Left forelimb (tissue), 1 donor: Measurements from ENCODE around the gene ABCB8.
A peak's percentile ranks its signal among the peaks of the same experiment; 100 is the strongest.
"Not testable (repeated sequence)": the region's sequence is repeated elsewhere in the genome, so short reads cannot be mapped to it uniquely, and the experiment has no call there.

Source experiments
- DNase-seq: peaks from one replicate; pipeline ENCODE4 v3.0.0-alpha.2; 2018; ENCODE audit warnings: low spot score

ABCB8 gene

DNA sequence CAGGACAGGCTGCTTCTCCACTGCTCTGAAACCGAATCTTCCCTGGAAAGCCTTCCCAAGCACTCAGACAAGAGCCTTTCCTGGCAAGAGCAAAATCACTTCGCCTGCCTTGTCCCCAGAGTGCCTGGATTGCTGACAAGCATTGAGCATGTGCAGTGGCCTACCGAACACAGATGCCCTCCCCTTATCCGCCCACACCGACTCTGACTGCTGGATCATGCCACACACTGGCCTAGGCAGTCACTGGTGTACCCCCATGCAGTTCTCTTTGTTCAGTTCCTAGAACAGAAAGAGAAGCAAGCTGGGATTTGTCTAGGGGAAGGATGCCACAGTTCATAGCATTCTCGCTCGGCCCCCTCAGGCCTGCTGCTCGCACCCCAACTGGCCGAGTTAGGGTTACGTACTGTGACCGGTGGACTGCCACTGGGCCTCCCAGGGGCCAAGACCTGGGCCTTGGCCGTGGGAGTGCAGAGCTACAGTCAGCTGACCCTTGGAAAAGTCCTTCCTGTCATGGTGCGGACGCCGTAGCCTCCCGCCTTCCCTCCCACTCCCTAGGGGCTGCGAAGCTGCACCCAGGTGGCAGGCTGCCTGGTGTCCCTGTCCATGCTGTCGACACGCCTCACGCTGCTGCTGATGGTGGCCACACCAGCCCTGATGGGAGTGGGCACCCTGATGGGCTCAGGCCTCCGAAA lies 6.9 kb downstream of the ABCB8 start:
- no peak for DNase-seq

DNA sequence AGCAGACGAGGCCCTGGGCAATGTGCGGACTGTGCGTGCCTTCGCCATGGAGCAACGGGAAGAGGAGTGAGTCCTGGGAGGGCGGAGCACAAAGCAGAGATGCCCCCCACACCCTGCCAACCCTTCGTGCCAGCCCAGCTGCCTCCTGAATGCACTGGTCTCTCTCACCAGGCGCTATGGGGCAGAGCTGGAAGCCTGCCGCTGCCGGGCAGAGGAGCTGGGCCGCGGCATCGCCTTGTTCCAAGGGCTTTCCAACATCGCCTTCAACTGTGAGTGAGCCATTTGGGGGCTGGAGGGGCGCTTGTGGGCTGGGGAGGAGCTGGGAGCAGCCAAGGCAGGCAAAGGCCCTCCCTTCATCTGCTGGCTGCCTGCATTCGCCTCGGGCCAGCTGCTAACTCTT lies 7.7 kb downstream of the ABCB8 start:
- no peak for DNase-seq

DNA sequence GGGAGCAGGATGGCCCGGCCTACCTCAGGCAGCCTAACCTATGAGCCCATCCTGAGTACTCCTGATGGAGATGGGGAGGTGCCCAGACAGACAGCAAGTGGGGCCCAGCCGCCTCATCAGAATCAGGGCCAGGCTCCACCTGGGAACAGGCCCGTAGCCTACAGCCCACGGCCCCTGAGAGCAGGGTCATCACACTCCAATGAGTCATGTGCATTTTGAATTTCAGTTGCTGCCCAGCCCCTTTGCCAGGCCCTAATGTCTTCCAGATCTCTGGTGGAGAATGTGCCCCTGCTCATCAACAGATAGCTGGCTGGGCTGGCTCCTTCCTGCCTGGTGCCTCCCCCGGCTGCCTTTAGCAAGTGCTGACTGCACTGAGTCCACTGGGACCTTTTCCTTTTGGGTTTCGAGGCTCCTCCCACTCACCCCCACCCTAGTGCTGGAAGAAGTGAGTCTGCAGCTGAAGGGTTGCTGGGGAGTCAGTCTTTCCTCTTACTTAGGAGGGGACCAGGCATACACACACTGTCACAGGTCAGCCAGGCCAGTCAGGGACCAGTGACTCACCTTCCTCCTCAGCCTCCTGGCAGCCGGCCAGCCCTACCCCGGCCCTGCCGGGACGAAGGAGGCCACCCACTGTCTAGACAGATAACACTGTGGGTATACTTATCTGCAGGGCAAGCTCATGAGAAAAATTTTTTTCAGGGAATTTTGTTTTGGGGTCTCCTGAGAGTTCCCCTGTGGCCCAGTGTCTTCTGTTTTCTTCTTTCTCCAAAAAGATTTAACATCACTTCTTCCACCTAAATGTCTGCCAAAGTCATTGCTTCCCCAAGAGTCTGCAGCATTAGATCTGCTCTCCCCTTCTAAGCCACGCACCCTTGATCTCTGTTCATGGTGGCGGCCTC lies 10.9 kb downstream of the ABCB8 start:
- no peak for DNase-seq

DNA sequence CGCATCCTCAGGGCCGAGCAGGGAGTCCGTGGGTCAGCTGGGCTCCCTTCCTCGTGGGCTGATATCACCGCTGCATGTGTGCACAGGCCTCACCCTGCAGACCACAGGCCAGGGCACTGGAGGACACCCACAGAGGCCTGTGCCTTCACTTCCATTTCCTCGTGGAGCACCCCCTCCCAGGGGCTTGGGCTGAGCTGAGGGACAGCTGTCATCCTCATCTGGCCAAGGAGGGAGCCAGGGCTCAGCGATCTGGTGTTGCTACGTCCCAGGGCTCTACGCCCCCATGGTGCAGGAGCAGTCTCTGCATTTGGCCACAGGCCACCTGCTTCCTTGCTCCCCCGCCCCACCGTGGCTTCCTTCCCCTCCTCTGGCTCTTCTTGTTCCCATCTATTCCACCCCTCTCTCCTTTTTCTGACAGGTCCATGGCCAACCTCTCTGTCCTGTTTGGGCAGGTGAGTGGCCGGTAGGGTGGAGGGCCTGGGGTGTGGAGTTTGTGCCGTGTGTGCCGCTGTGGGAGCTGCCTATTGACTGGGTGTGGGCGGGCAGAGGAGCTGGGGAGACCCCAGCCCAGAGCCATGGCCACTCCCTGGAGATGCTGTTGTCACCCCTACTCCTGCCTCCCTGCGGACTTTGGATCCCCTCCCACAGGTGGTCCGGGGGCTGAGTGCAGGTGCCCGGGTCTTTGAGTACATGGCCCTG lies 11.7 kb downstream of the ABCB8 start:
- no peak for DNase-seq

DNA sequence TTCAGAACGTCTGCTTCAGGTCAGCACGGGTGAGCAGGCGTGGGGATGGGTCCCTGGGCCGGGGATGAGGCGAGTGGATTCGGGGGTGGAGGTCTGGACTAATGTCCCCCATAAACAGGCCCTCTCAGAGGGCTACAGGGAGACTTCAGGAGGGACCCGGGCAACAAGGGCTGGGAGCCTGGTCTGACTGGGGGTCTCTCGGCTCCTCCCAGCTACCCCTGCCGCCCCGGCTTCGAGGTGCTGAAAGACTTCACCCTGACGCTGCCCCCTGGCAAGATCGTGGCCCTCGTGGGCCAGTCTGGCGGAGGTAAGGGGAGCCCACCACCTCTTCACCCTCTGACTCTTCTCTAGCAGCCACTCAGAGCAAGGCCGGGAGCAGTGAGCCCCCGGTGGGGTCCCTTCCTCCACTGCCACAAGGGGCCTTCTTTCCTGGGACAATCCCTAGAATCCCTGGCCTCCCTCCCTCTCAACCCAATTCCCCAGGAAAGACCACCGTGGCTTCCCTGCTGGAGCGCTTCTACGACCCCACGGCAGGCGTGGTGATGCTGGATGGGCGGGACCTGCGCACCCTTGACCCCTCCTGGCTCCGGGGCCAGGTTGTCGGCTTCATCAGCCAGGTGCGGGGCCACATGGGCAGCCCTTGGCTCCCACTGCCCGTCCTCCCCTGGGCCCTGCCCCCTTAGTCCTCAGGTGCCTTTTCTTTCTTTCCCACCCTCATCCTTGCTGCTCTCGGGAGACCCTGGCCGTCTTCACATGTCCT lies 12.5 kb downstream of the ABCB8 start:
- DNase-seq = no peak

DNA sequence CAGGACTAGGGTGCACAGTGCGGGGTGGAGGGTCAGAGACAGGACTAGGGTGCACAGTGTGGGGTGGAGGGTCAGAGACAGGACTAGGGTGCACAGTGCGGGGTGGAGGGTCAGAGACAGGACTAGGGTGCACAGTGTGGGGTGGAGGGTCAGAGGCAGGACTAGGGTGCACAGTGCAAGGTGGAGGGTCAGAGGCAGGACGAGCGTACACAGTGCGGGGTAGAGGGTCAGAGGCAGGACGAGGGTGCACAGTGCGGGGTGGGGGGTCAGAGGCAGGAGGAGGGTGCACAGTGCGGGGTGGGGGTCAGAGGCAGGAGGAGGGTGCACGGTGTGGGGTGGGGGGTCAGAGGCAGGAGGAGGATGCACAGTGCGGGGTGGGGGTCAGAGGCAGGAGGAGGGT lies 15.2 kb downstream of the ABCB8 start:
- not testable (repeated sequence) for DNase-seq

DNA sequence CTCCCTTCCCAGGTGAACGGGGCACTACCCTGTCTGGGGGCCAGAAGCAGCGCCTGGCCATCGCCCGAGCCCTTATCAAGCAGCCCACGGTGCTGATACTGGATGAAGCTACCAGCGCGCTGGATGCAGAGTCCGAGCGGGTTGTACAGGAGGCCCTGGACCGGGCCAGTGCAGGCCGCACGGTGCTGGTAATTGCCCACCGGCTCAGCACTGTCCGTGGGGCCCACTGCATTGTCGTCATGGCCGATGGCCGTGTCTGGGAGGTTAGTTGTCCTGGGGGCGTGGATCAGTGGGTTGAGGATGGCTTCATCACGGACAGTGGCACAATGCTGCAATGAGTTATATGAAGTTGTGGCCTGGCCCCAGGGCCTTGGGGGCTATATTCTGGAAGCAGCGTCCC lies 15.7 kb downstream of the ABCB8 start:
- DNase-seq = no peak

DNA sequence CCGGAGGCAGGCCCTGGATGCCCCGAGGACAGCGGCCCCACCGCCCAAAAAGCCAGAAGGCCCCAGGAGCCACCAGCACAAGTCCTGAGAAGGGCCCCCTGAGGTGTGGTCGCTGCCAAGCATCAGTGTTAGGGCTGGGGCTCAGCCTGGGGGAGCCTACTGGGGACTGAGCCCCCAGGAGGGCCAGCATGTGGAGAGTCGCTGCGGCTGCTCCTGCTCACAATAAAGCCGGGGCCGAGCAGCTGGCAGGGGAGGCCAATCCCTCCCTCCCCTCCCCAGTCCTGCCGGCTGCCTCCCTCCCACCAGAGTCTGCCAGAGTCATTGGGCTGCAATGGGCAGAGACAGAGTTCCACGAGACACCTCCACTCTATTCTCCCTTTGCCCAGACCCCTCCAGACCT lies 17.0 kb downstream of the ABCB8 start:
- no peak for DNase-seq

DNA sequence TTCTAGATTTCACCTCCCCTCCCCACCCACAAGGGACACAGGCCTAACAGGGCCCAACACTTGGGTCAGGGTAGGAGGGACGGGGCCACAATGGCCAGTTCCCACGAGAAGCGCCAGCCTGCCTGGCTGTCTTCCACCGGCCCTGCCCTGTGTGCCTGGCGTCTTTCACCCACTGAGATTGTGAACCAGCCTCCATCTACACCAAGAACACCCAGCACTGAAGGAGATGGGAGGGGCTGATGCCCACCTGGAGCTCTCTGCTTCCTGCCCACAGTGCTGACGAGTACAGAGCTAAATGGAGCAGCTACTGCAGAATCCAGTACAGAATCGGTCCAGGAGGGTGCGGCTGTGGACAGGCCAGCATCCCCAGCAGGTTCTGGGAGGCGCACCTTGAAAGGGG lies 17.7 kb downstream of the ABCB8 start:
- no peak for DNase-seq

DNA sequence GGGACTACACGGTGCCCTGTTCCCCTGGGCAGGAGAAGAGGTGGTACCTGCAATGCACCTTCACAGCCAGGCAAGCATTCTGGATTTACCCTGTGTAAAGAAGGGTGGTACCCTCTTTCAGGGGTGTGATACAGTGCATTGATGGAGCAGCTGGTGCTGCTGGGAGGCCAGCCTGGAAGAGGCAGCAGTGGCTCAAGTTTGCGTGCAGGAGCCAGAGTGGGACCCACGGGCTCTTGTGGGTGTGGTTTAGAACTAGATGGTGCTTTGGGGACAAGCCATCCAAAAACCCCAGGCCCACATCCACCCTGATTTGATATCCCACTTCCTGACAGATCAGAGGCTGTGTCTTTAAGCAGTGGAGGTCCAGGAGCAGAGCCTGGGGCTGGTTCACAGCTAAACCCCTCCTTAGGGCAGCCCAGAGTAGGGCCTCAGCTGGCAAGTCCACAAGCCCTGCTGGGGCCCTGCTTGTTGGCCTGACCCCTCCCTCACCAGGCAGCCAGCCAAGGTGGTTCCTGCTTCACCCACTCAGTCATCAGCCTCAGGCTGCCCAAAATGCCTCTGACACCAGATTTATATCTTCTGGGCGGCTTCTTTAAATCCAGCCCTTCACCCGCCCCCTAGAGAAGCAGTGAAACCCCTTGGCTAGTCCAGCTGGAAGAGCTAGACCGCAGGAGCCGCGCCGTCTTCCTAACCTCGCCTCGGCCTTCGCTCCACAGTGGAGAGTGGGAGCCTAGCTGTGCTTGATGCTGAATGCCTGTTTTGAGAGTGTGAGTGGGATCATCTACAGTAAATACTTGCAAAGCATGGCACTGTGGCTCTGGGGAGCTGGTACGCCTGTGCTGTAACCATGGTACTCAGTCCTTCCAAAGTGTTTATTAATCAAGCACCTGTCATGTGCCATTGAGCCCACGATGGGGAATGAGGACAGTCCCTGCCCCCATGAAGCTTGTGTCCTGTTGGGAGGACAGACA lies 18.6 kb downstream of the ABCB8 start:
- no peak for DNase-seq

DNA sequence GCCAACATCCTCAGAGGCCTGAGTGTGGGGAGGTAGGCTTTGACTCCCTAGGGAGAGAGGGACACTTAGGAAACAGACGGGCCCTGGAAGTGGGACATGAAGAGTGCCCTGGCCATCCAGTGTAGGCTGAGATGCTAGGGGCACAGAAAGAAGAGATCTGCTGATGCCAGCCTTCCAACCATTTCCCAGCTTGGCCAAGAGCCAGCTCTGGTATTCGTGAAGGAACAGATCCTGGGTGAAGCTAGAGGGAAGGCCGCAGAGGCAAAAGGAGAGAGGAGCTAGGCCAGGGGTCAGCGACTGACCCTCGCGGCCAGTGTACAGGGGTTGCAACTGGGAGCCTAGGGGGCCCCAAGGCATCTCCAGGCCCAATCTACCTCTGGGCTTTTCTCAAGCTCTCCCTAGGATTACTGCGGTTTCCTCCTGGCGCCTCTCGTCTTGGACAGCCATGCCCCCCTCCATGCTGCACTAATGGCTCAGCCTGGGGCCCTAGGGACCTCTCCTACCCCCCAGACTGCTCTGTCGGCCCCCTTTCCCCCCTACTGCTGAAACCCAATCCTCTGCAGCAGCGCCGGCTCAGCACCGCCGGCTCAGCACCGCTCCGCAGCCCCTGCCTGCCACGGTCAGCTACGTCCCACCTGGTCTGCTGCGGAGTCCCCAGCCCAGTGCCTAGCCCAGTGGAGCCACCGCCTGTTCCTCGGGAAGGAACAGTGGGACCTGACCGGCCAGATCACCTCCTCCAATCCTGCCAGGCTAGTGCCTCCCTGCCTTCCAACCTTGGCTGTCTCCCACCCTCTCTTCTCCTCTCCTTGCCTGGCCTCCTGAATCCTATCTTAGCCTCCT lies 19.9 kb downstream of the ABCB8 start, which contains the start of gene ASIC3:
Gene ASIC3, plus strand, starts transcription at position 556 of the 840 bp plus-strand sequence. CDS start 355 bp downstream, outside the sequence.
- no peak for DNase-seq

DNA sequence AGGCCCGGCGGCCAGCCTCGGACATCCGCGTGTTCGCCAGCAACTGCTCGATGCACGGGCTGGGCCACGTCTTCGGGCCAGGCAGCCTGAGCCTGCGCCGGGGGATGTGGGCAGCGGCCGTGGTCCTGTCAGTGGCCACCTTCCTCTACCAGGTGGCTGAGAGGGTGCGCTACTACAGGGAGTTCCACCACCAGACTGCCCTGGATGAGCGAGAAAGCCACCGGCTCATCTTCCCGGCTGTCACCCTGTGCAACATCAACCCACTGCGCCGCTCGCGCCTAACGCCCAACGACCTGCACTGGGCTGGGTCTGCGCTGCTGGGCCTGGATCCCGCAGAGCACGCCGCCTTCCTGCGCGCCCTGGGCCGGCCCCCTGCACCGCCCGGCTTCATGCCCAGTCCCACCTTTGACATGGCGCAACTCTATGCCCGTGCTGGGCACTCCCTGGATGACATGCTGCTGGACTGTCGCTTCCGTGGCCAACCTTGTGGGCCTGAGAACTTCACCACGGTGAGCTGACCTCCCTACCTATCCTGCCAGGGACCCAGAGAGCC lies 20.7 kb downstream of the ABCB8 start:
- no peak for DNase-seq

DNA sequence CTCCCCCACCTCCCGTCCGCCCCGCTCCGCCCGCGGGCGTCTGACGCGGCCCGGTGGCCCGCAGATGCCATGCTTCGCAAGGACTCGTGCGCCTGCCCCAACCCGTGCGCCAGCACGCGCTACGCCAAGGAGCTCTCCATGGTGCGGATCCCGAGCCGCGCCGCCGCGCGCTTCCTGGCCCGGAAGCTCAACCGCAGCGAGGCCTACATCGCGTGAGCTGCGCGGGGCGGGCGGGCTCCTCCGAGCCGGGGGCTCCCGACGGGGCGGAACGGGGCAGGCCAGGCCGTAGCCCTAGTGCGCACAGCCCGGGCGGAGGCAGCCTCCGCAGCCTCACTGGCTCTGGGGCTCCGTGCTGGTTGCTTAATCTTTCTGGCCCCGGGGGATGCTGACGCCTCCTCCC lies 22.9 kb downstream of the ABCB8 start:
- peak; percentile 82 for DNase-seq

DNA sequence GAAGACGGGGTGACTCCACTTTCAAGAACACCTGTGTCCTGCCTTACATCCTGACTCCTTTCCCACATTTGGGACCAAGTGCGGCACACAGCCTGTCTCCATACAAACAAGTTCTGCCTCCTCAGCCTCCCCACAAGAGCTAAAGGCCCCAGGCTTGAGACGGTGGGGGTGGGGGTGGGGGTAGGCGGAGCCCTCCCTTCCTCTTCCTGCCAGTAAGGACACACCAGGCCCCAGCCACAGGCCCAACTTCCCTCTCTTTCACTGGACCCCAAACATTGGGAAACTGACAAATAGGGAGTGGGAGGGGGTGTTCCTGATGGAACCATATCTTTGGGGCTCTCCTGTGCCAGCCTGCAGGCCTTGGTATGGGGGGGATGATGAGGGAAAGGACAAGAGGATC lies 24.8 kb downstream of the ABCB8 start:
- DNase-seq = no peak

DNA sequence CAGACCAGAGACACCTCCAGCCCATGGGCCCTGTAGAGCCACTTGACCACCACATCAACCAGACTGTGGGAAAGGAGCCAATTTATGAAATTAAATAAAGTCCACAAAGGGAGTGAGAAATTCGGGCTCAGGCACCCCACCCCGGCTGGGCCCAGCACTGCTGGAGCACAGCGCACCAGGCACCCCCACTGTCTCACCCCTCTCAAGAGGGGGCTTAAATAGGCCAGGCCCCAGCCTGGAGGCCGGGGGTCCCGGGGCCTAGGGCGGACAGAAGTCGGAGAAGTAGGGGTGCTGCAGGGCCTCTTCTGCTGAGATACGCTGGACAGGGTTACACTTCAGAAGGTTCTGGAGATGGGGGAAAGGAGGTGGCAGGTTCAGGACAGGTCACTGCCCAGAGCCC lies 25.5 kb downstream of the ABCB8 start:
- no peak for DNase-seq

DNA sequence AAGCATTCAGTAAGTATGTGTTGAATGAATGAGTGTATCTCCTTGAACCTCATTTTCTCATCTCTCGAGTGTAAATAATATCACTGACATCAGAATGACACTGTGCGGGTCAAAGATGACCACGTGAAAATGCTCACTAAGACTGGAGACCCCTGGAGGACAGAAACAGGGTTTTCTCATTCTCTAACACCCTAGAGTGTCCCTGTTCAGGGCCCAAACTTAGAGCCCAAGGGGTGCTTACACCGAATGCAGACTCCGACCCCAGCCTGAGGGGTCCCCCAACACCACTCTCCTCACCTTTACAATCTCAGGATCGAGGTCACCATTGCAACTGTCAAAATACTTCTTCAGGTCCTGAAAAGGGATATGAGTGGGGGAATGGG lies 28.0 kb downstream of the ABCB8 start:
- no peak for DNase-seq

DNA sequence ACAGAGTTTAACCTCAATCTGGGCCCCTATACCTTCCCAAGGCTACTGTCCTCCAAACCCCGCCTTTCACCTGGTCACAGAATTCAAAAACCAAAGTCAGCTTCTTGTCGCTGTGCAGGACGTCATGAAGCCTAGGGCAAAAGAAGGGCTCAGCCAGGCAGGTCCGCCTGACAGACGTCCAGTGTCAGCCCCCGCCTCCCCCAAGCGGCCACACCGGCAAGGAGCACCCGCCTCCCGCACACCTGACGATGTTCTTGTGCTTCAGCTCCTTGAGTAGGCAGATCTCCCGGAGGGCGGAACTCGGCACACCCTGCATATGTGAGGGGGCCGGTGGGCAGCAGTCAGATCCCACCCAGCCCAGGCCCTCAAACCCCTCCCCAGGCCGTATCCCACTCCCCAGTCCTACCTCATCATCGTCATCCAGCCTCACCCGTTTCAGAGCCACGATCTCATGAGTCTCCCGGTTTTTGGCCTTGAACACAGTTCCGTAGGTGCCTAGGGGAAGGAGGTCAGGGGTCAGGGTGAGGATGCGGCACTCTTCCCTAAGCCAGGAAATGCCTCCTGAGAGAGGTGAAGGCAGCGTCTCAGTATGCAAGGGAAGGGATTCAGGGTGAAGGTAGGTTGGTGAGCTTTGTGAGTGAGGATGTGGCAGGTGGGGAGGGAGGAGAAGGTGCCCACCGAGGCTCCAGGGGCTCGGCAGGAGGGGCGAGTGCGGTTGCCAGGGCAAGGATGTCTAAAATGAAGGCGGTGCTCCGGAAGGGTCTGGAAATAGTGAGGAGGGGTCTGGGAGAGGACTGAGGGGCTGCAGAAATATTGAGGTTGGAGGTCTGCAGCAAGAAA lies 28.6 kb downstream of the ABCB8 start:
- DNase-seq = no peak

DNA sequence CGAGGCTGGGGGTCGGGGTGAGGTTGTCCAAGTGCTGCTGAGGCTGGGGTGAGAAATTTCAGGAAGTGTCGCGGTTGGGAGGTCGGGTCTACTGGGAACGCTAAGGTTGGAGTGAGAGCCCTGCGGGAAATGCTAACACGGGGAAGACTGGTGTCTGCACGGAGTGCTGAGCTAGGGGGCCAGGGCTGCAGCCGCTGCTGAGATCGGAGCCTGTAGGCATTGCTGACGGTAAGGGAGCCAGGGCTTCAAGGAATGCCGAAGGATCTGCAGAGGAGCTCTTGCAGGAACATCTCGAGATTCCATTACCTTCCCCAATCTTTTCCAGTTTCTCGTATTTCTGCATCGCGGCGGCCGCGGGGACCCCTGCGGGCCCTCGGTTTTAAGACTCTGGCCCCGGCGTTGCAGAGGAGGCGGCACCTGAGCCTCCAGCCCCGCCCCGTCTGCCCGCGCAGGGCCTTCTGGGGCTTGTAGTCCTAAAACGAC lies 29.3 kb downstream of the ABCB8 start, which contains the start of gene CDK5:
Gene CDK5, minus strand, starts transcription at position 392 of the 483 bp plus-strand sequence. Its CDS starts 49 bp downstream, at position 343.
- DNase-seq = no peak
